Right lung (tissue), 5 donors: ENCODE measurements around the gene FREM1. TPM values are rescaled to one million over a fixed set of nuclear protein-coding genes. Genes with fewer than 3 reads are reported as not detected.
A peak's percentile ranks its signal among the peaks of the same experiment; 100 is the strongest.

Source experiments
- DNase-seq, 2 donors: peaks; one replicate each; pipeline ENCODE4 v3.0.0-alpha.2; 2013
- polyA plus RNA-seq, 5 donors: library from polyadenylated mRNA; unstranded; fragments of 120-200 nt; gene quantifications; one replicate each; pipeline versions ENCODE4 v1.2.1 to v1.2.3, GENCODE V29; 2013; ENCODE audit warnings: inconsistent platforms in 1 of 5, low replicate concordance in 1 of 5; ENCODE audit not compliant: insufficient read length in 5 of 5, insufficient read depth in 1 of 5

The FREM1 gene
- polyA plus RNA-seq, 5 donors: 40.2 to 104 (median 89.7) TPM

GRCh38 chr9:14913366-14913765 is 3.1 kb upstream of the FREM1 start:
- no peak for DNase-seq

GRCh38 chr9:14912859-14913258 is 2.6 kb upstream of the FREM1 start:
- DNase-seq: no peak

- no peak for DNase-seq
These were observed 818 bp upstream of the FREM1 start for GRCh38 chr9:14911046-14911445.

- peak in 1 of 2 donors; percentile 30 for DNase-seq
These were observed 647 bp downstream of the FREM1 start for GRCh38 chr9:14909601-14909960.

- no peak for DNase-seq
These were observed 1.0 kb downstream of the FREM1 start for GRCh38 chr9:14909181-14909580.

- no peak for DNase-seq
These were observed 1.7 kb downstream of the FREM1 start for GRCh38 chr9:14908295-14909180.

GRCh38 chr9:14907696-14908095 is 2.5 kb downstream of the FREM1 start:
- DNase-seq: no peak

- no peak for DNase-seq
These were observed 2.9 kb downstream of the FREM1 start for GRCh38 chr9:14907360-14907685.

DNA sequence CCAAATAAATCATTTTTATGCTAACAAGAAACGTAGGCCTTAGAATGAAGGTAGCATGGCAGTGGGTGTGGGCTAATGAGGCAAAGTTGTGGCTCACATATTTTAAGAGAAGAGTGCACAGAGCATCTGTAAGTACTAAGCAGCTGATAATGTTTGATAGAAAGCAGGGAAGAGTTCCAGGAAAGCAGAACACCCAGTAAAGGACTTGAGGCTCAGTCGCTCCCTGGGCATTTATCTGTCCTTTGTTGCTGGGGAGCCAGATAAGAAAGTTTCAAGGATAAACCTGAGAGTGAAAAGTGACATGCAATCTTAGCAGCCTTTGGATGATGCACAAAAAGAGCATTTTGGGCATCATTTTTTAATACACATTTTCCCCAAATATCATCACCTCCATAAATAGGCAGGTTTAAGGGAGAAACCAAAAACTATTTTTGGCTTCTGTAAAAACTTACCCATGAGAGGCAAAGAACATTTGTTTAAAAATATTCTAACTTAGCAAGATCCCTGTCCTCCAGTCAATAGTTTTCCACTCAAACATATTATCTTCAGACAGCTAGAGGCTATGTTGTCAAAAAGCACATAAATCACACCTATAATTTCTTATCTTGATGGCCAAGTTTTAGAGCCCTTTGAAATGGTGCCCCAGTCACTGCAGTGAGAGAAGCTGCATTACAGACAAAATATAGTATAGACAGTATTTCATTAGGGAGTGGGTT is 3.4 kb downstream of the FREM1 start:
- no peak for DNase-seq

DNA sequence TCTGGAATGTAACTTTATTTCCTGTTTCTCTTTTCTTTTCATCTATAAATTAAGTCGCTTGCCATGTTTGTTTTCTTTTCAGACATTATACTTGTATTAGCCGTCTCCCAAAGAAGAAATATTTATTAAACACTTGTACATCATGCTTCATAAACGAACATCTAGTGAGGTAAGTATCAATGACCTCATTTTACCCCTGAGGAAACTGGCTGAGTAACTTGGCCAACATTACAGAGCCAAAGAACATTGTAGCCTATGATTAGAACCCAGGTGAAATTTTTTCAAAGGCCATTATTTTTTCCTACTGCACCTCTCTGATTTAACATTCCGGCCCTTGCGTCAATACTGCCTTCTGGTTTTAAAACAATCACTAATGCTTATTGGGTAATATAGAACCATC is 4.2 kb downstream of the FREM1 start:
- no peak for DNase-seq

DNA sequence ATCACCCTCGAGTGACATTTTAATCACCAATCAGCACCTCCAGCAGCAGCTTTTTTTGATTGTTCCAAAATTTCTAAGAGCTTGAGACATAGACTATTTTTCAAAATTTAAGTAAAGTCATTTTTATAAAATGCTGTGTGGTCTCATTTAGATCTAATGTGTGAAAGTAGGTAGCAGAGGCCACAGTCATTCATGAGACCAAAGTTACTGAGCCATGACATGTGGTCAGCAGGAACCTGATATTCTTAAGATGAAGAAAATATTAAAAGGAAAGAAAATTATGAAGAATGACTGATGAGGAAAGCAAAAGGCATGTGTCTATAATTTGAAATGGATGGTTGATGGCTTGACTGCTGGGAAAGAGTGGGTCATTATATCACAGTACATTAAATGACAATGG is 7.2 kb downstream of the FREM1 start:
- DNase-seq: no peak

GRCh38 chr9:14902561-14902960 is 7.7 kb downstream of the FREM1 start:
- DNase-seq: no peak

DNA sequence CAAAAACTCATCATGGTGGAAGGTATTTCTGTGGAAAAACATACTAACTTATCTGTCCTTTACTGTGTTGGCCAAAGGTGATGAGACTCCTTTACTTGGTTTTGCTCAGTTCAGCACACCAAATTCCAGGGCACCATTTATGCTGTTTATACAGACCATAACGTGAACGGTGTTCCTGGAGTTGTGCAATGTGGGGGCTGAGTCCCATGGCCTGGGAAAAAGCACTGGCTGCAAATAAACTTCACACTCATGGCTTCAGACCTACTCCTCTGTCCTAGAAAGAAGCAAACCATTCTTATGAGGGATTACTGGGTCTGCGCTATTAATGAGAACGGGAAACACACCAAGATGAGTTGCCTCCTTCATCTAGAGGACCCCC is 10.4 kb downstream of the FREM1 start:
- DNase-seq: no peak

DNA sequence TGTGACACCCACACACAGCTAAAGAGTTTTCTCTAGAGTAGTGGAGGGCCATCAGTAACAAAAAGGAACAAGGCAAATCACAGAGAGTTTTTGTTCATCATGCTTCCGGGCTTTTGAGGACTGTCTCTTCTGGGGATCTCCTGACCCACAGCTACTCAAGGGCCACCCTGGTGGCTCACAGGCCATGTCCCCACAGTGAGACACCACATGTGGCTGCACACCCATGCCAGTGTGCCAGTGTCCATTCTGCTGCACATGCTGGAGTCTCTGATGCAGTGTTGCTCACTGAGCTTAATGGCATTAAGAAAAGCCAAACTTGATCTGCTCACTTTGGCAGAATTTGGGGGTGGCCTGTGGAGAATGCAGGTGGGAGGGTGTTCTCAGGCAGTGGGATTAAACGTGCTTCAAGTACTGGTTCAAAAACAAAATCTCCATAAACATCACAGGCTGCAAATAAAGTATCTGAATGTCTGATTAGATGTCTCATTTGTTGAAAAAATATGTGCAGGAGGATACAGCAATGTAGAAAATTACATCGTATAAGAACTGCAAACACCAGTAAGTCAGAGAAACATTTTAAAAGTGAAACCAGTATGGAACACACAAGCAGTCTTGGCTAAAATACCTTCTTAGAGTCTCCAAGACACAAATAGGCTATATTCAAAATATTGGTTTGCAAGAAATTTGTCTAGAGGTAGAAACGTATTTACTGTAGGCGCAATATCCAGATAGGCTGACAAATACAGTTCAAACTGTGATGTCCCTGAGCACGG is 11.0 kb downstream of the FREM1 start:
- DNase-seq: no peak

DNA sequence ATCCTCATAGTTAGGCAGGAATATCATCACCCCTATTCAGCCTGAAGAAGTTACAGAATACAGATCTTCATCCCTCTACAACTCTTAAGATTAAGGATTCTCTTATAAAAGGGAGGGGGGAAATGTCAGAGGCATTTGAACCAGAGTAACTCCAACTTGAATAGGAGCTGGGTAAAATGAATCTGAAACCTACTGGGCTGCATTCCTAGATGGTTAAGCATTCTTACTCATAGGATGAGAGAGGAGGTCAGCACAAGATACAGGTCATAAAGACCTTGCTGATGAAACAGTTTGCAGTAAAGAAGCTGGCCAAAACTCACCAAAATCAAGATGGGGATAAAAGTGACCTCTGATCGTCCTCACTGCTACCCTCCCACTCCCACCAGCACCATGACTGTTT is 14.4 kb downstream of the FREM1 start:
- DNase-seq: no peak

- no peak for DNase-seq
These were observed 16.9 kb downstream of the FREM1 start for GRCh38 chr9:14893280-14893679.

DNA sequence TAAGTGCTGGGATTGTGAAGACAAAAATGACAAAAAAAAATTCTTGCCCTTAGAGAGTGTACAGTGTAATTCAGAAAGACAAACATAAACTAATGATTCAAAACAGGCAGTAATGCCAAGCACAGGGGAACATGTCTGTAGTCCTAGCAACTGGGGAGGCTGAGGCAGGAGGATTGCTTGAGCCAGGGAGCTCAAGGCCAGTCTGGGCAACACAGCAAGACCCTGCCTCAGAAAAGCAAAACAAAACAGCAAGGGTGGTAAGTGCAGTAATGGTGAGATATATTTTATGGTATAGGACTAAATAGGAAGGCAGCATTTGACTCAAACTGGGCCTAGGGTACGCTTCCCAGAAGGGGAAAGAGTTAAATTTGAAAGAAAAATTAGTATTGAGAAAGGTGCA is 18.9 kb downstream of the FREM1 start:
- no peak for DNase-seq

- peak in 1 of 2 donors; percentile 63 for DNase-seq
These were observed 20.8 kb downstream of the FREM1 start for GRCh38 chr9:14889451-14889850.

DNA sequence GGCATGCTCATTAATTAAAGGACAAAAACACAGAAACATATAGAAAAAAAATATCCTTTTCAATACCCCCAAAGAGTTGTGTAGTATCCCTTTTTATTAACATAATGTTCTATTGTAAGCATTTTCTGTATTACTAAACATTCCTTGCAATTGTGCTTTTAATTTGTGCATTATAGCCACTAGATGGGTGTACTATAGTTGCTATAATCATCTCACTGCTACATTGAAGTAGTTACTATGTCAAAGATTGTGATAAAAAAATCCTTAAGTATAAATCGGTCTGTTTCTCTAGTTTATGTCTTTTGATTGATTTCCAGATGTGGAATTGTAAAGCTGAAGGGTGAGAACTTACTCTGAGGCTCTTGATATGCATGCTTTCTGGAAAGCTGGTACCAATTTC is 21.4 kb downstream of the FREM1 start:
- DNase-seq: no peak

DNA sequence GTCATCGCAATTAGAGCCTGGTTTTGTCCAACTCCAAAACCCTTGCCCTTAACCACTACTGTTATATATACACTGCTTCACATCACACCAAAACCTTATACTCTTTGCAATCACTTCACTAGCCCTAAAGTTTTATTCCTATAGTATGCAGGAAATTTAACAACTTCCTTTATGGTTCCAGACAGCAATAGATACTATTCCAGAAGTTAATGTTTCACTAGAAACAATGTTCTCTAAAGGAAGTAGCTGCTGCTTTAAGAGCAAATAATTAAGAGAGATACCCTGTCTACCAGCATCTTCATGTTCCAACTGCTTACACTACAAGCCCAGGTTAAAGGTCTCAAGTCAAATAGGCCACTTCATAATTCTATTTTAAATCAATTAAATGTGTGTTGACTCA is 22.0 kb downstream of the FREM1 start:
- no peak for DNase-seq

DNA sequence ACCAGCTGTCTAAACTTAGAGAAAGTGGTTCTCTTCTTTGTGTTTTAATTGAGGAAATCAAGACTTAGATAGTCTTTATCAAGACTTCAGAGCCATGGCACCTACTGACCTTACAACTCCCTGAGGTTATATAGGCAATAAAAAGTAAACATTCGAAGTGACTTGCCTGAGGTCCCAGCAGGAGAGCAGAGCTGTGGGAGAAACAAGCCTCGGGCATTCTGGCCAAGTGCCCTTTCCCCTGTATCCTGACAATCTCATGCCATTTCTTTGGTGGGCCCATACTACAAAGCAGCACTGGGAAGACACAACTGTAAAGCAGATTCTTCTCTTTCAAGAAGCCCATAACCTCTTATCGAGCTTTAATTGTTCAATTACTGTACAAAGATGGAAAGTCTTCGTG is 23.1 kb downstream of the FREM1 start:
- no peak for DNase-seq

- peak; percentile 47 to 68 for DNase-seq
These were observed 26.8 kb downstream of the FREM1 start for GRCh38 chr9:14883310-14883944.
